GM18519 (cell line): ENCODE data around the gene AIPL1.

Experiments used
- ATAC-seq: cut with Tn5 transposase; IDR thresholded peaks from one replicate; pipeline ENCODE4 v1.9.1; 2021; ENCODE audit warnings: mild to moderate bottlenecking, moderate library complexity; ENCODE audit not compliant: unreplicated experiment, low FRiP score

The AIPL1 gene

DNA sequence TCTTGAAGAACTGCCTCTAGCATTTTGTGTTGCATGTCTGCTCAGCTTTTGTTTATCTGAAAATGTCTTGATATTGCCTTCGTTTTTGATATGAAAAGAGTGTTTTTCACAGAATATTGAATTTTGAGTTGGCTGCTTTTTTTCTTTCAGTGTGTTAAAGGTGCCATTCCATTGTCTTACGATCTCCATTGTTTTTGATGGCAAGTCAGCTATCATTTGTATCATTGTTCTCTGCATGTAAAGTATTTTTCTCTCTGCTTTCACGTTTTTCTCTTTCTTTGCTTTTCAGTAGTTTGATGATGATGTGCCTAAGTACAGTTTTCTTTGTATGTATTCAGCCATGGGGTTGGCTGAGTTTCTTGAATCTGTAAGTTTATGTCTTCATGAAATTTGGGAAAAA, 57.0 kb downstream of the AIPL1 start:
- no peak for ATAC-seq

DNA sequence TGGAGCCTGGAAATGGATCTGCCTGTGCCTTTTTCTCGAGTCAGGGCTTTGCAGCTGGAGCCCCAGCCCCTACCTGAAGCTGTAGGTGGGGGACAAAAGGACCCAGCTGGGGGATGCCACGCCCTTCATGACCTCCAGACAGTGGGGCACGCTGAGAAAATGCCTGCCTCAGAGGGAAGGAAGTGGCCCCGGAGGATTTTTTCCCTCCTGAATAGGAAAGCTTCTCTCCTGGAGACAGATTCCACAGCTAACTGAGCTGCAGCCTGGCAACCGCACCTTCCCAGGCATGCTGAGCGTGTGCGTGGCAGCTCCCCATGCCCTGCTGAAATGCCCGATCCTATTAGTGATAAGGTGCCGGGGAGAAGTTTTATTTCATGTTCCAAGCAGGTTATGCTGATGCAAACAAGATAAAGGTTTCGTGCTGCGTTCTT, 58.0 kb downstream of the AIPL1 start:
- no peak for ATAC-seq

- no peak for ATAC-seq
These were observed 60.1 kb downstream of the AIPL1 start for GRCh38 chr17:6374761-6375312.

DNA sequence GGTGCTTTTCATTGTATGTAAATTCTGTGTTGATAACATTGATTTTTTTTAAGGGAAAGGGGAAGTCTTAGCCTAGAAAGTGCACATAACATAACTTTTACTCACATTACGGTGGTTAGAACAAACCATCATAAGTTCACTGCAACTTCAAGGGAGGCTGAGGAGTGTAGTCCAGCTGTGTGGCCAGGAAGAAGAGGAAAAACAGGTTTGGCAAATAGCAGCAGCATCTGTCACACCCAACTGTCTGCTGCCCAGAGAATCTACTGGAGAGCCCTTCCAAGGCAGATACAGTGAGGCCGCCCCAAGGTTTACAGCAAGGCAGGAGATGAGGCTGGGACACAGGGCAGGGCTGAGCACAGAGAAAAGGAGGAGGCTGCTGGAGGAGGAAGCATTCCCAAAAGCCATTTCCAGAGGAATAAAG, 60.6 kb downstream of the AIPL1 start:
- no peak for ATAC-seq
